NCI-H774 (cell line): Measurements from ENCODE around the gene VPS54.
"Not testable (repeated sequence)": the region's sequence is repeated elsewhere in the genome, so short reads cannot be mapped to it uniquely, and the experiment has no call there.

Source experiments
- DNase-seq: peaks from one replicate; lab custom pipeline; 2025; lab: John Stamatoyannopoulos, UW

Gene VPS54

GRCh38 chr2:63992061-63992685 is 27.1 kb downstream of the VPS54 start:
- DNase-seq: no peak

- peak; percentile 44 for DNase-seq
These were observed 27.8 kb downstream of the VPS54 start for GRCh38 chr2:63991173-63991999.

DNA sequence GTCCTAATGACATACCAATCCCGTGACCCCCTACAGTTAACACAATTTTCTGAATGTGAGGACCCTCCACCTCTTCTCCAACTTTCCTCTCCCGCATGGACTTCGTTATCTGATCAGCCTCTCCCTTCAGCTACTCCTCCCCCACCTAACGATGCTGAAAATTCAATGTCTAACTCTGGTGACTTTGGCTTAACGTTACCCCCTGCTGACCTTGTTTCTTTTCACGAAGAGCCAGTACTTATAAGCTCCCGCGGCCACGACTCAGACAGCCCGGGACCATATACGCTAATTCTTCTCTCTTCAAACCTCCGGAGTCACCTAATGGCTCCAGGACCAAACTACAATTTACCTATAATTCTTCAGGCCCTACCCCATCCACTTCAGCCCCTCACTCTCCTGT is 29.2 kb downstream of the VPS54 start:
- no peak for DNase-seq

DNA sequence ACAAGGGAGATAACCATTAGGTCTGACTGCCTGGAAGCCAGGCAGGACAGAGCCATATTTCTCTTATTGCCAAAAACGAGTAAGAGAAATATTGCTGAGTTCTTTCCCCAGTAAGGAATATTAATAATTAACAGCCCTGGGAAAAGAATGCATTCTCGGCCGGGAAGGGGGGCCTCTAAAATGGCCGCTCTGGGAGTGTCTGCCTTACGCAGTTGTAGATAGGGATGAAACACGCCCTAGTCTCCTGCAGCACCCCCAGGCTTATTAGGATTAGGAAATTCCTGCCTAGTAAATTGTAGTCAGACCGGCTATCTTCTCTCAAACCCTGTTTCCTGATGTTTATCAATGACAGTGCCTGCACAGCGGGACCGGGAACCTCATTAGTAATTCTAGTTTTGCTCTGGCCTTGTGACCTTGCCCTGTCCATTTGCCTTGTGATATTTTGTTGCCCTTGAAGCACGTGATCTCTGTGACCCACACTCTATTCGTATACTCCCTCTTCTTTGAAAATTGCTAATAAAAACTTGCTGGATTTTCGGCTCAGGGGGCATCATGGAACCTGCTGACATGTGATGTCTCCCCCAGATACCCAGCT is 30.3 kb downstream of the VPS54 start:
- not testable (repeated sequence) for DNase-seq

GRCh38 chr2:63984606-63985359 is 34.4 kb downstream of the VPS54 start:
- no peak for DNase-seq

GRCh38 chr2:63983986-63984605 is 35.1 kb downstream of the VPS54 start:
- no peak for DNase-seq

- no peak for DNase-seq
These were observed 36.9 kb downstream of the VPS54 start for GRCh38 chr2:63982335-63982734.

DNA sequence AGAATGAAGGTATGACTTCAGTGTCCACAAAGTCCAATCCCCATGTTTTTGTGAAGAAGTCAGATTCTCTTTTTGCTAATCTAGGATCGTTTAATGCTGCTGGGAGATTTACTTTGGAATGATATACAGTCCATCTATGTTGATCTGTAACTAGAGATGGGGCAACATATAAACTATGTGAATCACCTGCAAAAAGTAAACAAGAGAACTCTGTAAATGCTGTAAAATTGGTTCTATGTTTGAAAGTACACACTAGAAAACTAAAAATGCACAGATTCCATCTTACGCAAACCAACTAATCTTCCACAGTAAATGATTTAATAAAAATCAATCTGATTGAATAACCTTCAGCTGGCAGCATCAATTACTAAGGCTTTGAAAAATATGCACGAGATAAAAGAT is 37.5 kb downstream of the VPS54 start:
- DNase-seq: no peak

DNA sequence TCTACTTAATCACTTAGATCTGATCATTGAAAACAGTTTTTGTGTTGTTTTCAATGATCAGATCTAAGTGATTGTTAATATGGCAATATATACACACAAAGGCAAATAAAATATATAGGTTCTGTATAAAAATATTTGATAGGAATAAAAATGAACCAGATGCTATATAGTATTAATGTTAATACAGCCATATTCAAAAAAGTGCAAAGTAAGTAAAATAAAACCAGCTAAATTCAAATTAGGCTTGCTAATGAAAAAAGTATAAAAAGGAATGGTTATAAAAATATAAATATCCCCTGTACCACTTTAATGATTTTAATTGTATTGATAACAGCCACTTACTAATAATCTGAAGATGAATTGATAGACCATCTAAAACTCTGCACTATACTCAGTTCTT is 38.4 kb downstream of the VPS54 start:
- DNase-seq: no peak

GRCh38 chr2:63977904-63978303 is 41.3 kb downstream of the VPS54 start:
- DNase-seq: no peak

- no peak for DNase-seq
These were observed 43.1 kb downstream of the VPS54 start for GRCh38 chr2:63976125-63976510.

- no peak for DNase-seq
These were observed 43.6 kb downstream of the VPS54 start for GRCh38 chr2:63975437-63976124.

GRCh38 chr2:63975036-63975435 is 44.2 kb downstream of the VPS54 start:
- DNase-seq: not testable (repeated sequence)

- DNase-seq: no peak
These were observed 57.0 kb downstream of the VPS54 start for GRCh38 chr2:63962186-63962585.

- DNase-seq: no peak
These were observed 68.8 kb downstream of the VPS54 start for GRCh38 chr2:63950414-63950813.

GRCh38 chr2:63942788-63943187 is 76.4 kb downstream of the VPS54 start:
- DNase-seq: no peak

GRCh38 chr2:63932104-63932503 is 87.1 kb downstream of the VPS54 start:
- DNase-seq: not testable (repeated sequence)

DNA sequence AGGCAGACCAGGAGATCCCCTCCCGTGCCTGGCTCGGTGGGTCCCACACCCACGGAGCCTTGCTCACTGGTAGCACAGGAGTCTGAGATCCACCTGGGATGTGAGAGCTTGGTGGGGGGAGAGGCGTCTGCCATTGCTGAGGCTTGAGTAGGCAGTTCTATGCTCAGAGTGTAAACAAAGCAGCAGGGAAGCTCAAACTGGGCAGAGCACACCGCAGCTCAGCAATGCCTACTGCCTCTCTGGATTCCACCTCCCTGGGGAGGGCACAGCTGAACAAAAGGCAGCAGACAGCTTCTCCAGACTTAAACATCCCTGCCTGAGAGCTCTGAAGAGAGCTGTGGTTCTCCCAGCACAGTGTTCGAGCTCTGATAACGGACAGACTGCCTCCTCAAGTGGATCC is 92.4 kb downstream of the VPS54 start:
- peak; percentile 8 for DNase-seq

GRCh38 chr2:63914311-63914710 is 104.9 kb downstream of the VPS54 start:
- DNase-seq: no peak

GRCh38 chr2:63903003-63903402 is 116.2 kb downstream of the VPS54 start:
- DNase-seq: no peak

DNA sequence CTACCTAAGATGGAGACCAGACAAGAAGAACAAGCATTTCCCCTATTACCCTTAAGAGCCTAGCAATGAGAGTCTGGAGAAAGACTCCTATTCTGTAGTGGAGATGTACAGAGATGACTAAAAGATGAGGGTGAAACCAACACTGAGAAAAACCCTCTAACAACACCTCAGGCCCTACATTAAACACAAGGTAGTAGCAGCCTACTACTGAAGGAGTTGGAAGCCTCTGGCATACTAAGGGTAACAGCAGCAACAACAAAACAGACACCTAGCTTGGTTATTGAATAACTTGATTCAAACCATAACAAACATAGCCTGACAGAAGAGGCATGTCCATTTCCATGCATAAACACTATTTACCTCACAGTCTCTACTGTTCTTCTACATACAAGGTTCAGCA is 117.1 kb downstream of the VPS54 start:
- DNase-seq: no peak
